ENCODE results near the gene SLCO1B3. TPM values are rescaled to one million over a fixed set of nuclear protein-coding genes. Genes with fewer than 3 reads are reported as not detected.

SLCO1B3 gene
- total and polyA plus RNA-seq, 2 donors (not counting 3 experiments of a cell fraction or from before 2014, with no cell fraction given) = not detected

DNA sequence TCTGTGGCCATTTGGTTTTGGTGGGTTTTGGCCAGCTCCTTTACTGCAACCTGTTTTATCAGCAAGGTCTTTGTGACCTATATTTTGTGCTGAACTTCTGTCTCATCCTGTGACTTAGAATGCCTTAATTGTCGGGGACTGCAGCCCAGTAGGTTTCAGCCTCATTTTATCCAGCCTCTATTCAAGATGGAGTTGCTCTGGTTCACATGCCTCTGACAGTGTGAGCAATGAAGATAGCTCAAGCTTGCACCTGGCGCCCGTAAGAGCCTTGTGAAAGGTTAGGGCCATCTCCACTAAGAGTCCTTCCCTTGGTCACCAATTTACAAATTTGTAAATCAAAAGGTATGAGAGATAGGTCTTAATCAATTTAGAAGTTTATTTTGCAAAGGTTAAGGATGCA lies 19.4 kb downstream of the SLCO1B3 start:
- no peak for FAIRE-seq
- Histone ChIP-seq H3K36me3 (ENCODE audit: control insufficient read depth in 2 of 2, extremely low read depth in 1 of 2, insufficient read depth in 2 of 2, low read length in 2 of 2) (no peaks in the 10 kb centered on the region), H2AFZ (ENCODE audit: low read depth, low read length) (no peak overlapping the region), H3K4me1 (ENCODE audit: control insufficient read depth, extremely low read depth, insufficient read depth, low read length) (no peaks in the 10 kb centered on the region), H3K9me1 (replicated peaks; ENCODE audit: control insufficient read depth, extremely low read depth, insufficient read depth, low read length) (no peaks in the 10 kb centered on the region), H3K27ac (ENCODE audit: insufficient read depth, low read depth, low read length) (no peak overlapping the region), H3K4me3 (replicated peaks in 1 of 3; ENCODE audit: insufficient read depth in 1 of 3, low read depth in 1 of 3, low read length in 3 of 3) (no peak overlapping the region), H3K9ac (replicated peaks; ENCODE audit: extremely low read depth, insufficient read depth, low read length) (no peak overlapping the region), H3K27me3 (ENCODE audit: control insufficient read depth in 2 of 2, insufficient read depth in 2 of 2, low read length in 2 of 2) (no peaks in the 10 kb centered on the region), H3K9me3 (replicated peaks; ENCODE audit: control insufficient read depth, insufficient read depth, low read length) (no peaks in the 10 kb centered on the region), H4K20me1 (replicated peaks; ENCODE audit: control insufficient read depth, extremely low read depth, insufficient read depth, low read length) (no peaks in the 10 kb centered on the region), H3K4me2 (ENCODE audit: insufficient read depth, low read length) (no peak overlapping the region), H3K79me2 (ENCODE audit: control insufficient read depth, insufficient read depth, low read length) (no peaks in the 10 kb centered on the region)
- intact Hi-C loops (cut with micrococcal nuclease) (no loop called here), dilution Hi-C loops (cut with MboI; ENCODE audit: extremely low pct_ligation_motif_present, low sequenced_read_pairs) (no loop called here)
- no peak for DNase-seq (ENCODE audit: low read depth, low spot score)
- CTCF ChIA-PET = no interaction called here
- TF ChIP-seq MYC (IDR thresholded peaks at IDR 0.05; ENCODE audit: low read depth, low read length) = no peak
- no peak for TF ChIP-seq GATA2 (IDR thresholded peaks at IDR 0.05; ENCODE audit: insufficient read depth, insufficient read length, low read depth, low read length)
- no peak for TF ChIP-seq EZH2 (IDR thresholded peaks at IDR 0.05; ENCODE audit: borderline replicate concordance, low read depth, low read length, severe bottlenecking)
- TF ChIP-seq JUN (IDR thresholded peaks at IDR 0.05; ENCODE audit: borderline replicate concordance, insufficient read depth, insufficient read length, low read depth) = no peak
- no peak for TF ChIP-seq POLR2AphosphoS5 (IDR thresholded peaks at IDR 0.05; ENCODE audit: insufficient read depth, low read depth, low read length)
- no peak for TF ChIP-seq FOS (IDR thresholded peaks at IDR 0.05; ENCODE audit: borderline replicate concordance, insufficient read depth, low read length)
- TF ChIP-seq, protein P1, sequence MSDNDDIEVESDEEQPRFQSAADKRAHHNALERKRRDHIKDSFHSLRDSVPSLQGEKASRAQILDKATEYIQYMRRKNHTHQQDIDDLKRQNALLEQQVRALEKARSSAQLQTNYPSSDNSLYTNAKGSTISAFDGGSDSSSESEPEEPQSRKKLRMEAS (IDR thresholded peaks at IDR 0.05; ENCODE audit: insufficient read depth, insufficient read length) = no peak
- TF ChIP-seq, protein P2, sequence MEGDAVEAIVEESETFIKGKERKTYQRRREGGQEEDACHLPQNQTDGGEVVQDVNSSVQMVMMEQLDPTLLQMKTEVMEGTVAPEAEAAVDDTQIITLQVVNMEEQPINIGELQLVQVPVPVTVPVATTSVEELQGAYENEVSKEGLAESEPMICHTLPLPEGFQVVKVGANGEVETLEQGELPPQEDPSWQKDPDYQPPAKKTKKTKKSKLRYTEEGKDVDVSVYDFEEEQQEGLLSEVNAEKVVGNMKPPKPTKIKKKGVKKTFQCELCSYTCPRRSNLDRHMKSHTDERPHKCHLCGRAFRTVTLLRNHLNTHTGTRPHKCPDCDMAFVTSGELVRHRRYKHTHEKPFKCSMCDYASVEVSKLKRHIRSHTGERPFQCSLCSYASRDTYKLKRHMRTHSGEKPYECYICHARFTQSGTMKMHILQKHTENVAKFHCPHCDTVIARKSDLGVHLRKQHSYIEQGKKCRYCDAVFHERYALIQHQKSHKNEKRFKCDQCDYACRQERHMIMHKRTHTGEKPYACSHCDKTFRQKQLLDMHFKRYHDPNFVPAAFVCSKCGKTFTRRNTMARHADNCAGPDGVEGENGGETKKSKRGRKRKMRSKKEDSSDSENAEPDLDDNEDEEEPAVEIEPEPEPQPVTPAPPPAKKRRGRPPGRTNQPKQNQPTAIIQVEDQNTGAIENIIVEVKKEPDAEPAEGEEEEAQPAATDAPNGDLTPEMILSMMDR (IDR thresholded peaks at IDR 0.05; ENCODE audit: extremely low read depth in 1 of 2, insufficient read depth in 1 of 2, low read depth in 1 of 2, low read length in 2 of 2) = no peak
- TF ChIP-seq POLR2A (IDR thresholded peaks at IDR 0.05; ENCODE audit: low read depth, low read length) = no peak
- POLR2A ChIA-PET = no interaction called here
- BruUV-seq (replicated peaks) = no TSS peak

Measured in endothelial cell of umbilical vein (primary cell).